ENCODE measurements around the gene NANOS1.
"Not testable (repeated sequence)": the region's sequence is repeated elsewhere in the genome, so short reads cannot be mapped to it uniquely, and the experiment has no call there.

NANOS1 gene

GRCh38 chr10:119020627-119020946, 8.9 kb upstream of the NANOS1 start:
- no peak for DNase-seq

GRCh38 chr10:119022846-119023552, 6.5 kb upstream of the NANOS1 start:
- DNase-seq, result no peak

GRCh38 chr10:119023553-119023868, 6.0 kb upstream of the NANOS1 start:
- DNase-seq, result no peak

- no peak for DNase-seq
These were observed 4.6 kb upstream of the NANOS1 start for GRCh38 chr10:119024882-119025281.

- no peak for DNase-seq
These were observed 4.2 kb upstream of the NANOS1 start for GRCh38 chr10:119025336-119025735.

- DNase-seq, result no peak
These were observed 3.7 kb upstream of the NANOS1 start for GRCh38 chr10:119025776-119026175.

- no peak for DNase-seq
These were observed 3.0 kb upstream of the NANOS1 start for GRCh38 chr10:119026301-119027110.

- not testable (repeated sequence) for DNase-seq
These were observed 1.0 kb upstream of the NANOS1 start for GRCh38 chr10:119028445-119028899.

- peak; percentile 87 for DNase-seq
These were observed 458 bp upstream of the NANOS1 start for GRCh38 chr10:119028900-119029612.

GRCh38 chr10:119030421-119031250, 1.1 kb downstream of the NANOS1 start:
- peak; percentile 29 for DNase-seq

GRCh38 chr10:119031496-119032059, 2.1 kb downstream of the NANOS1 start:
- no peak for DNase-seq

- no peak for DNase-seq
These were observed 9.6 kb downstream of the NANOS1 start for GRCh38 chr10:119039161-119039560.

- DNase-seq, result no peak
These were observed 11.8 kb downstream of the NANOS1 start for GRCh38 chr10:119041326-119041725.

- no peak for DNase-seq
These were observed 12.7 kb downstream of the NANOS1 start for GRCh38 chr10:119042169-119042568.

GRCh38 chr10:119045561-119045960, 16.0 kb downstream of the NANOS1 start:
- no peak for DNase-seq

GRCh38 chr10:119049361-119049760, 19.8 kb downstream of the NANOS1 start:
- DNase-seq, result no peak

- no peak for DNase-seq
These were observed 20.3 kb downstream of the NANOS1 start for GRCh38 chr10:119049777-119050176.

- DNase-seq, result no peak
These were observed 22.3 kb downstream of the NANOS1 start for GRCh38 chr10:119051775-119052174.

GRCh38 chr10:119055472-119055871, 26.0 kb downstream of the NANOS1 start:
- DNase-seq, result no peak

- DNase-seq, result no peak
These were observed 28.5 kb downstream of the NANOS1 start for GRCh38 chr10:119058010-119058409.

- no peak for DNase-seq
These were observed 30.0 kb downstream of the NANOS1 start for GRCh38 chr10:119059557-119059956.

GRCh38 chr10:119060107-119060506, 30.6 kb downstream of the NANOS1 start:
- no peak for DNase-seq

GRCh38 chr10:119061352-119061751, 31.8 kb downstream of the NANOS1 start:
- DNase-seq, result no peak
